ENCODE measurements around the gene GRK5. TPM values are rescaled to one million over a fixed set of nuclear protein-coding genes. Genes with fewer than 3 reads are reported as not detected.

GRK5 gene
- polyA plus RNA-seq, 1 experiment: 20.8 TPM

DNA sequence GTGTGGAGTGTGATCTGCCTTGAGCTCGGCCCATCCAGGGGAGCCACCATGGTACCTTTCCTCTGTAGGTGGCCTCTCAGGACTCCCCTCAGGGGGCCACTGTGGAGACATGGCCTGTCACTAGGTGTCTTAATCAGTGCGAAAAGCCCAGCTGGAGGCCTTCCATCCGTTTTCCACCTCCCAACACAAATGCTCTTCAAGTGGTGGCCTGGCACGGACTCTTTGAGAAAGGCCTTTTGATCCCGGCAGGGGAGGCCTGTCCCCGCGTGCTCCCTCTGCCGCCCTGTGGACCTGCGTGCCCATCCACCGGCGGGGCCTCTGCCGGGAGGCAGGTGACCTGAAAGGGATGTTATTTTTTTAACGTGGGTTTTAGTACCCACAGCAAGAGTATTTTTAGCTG, 185.6 kb downstream of the GRK5 start:
- H3K4me3 ChIP-seq (ENCODE audit: low read depth, low read length): no peak overlapping the region
- H3K36me3 ChIP-seq (ENCODE audit: control insufficient read depth, insufficient read depth, low read length): no peaks in the 10 kb centered on the region; the same call in none of the 2 replicates
- H3K27me3 ChIP-seq (ENCODE audit: control insufficient read depth, insufficient read depth, low read length): no peaks in the 10 kb centered on the region
- no peak for DNase-seq (ENCODE audit: low read depth)
- ChIA-PET CTCF (no interaction called here), POLR2A (no interaction called here)
- no peak for TF ChIP-seq CTCF (IDR thresholded peaks at IDR 0.05; ENCODE audit: insufficient read depth, low read depth, low read length)

DNA sequence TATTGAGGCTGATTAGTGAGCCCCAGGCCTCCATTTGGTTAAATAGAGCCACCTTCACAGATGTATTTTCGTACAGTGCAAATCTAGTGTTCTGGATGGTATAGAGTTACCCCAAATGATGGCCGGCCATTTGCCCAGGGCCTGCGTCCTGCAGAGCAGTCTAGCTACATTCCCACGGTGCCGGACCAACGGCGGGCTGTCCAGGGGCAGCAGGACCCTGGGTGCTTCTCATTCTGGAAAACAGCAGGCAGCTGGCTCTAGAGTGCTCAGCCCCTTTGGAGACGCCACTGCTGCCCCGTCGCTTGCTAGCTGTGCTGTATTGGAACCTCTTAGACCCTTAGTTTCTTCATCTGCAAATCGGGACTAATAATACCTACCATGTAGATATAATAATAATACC, 186.1 kb downstream of the GRK5 start:
- Histone ChIP-seq H3K27me3 (ENCODE audit: control insufficient read depth, insufficient read depth, low read length) (no peaks in the 10 kb centered on the region), H3K36me3 (ENCODE audit: control insufficient read depth, insufficient read depth, low read length) (no peaks in the 10 kb centered on the region; the same call in none of the 2 replicates), H3K4me3 (ENCODE audit: low read depth, low read length) (no peak overlapping the region)
- CTCF ChIA-PET: no interaction called here
- POLR2A ChIA-PET: no interaction called here
- DNase-seq (ENCODE audit: low read depth): no peak
- no peak for TF ChIP-seq CTCF (IDR thresholded peaks at IDR 0.05; ENCODE audit: insufficient read depth, low read depth, low read length)

DNA sequence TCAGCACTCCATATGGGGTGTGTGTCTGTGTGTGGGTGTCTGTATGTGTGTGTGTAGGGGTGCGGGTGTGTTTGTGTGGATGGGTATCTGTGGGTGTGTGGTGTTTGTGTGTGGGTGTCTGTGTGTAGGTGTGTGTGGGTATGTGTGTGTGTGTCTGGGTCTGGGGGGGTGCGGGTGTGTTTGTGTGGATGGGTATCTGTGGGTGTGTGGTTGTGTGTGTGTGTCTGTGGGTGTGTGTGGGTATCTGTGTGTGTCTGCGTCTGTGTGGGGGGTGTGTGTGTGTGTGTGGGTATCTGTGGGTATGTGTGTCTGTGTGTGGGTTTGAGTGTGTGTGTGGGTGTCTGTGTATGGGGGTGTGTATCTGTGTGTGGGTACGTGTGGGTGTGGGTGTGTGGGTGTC, 186.5 kb downstream of the GRK5 start:
- POLR2A ChIA-PET: no interaction called here
- CTCF ChIA-PET: no interaction called here
- no peaks in the 10 kb centered on the region for H3K27me3 ChIP-seq (ENCODE audit: control insufficient read depth, insufficient read depth, low read length)

DNA sequence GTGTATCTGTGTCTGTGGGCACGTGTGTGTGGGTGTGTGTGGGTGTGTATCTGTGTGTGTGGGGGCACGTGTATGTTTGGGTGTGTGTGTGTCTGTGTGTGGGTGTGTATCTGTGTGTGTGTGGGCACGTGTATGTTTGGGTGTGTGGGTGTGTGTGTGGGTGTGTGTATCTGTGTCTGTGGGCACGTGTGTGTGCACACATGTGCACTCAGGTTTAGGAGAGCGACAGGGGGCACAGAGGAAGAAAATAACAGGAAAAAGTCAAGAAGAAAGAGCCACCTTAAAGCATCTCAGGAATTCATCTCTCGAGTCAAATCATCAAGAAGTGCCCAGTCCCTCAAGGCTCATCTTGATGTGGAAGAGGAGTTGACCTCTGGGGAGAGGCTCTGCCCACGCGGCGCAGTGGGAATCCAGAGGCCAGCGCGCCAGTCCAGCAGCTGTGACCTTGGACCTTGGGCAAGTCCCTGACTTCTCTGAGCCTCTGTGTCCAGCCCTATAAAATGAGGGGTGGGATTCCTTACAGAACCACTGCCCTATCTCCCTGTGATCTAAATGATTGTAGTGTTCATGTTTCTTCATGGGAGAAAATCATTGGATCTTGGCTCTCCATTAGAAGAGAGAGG, 187.4 kb downstream of the GRK5 start:
- TF ChIP-seq CTCF (IDR thresholded peaks at IDR 0.05; ENCODE audit: insufficient read depth, low read depth, low read length): no peak

More for the DNA sequence above, 186.5 kb downstream of the GRK5 start:
- no peak overlapping the region for H3K4me3 ChIP-seq (ENCODE audit: low read depth, low read length)
- H3K36me3 ChIP-seq (ENCODE audit: control insufficient read depth, insufficient read depth, low read length): no peaks in the 10 kb centered on the region; the same call in none of the 2 replicates
- DNase-seq (ENCODE audit: low read depth): no peak
- TF ChIP-seq CTCF (IDR thresholded peaks at IDR 0.05; ENCODE audit: insufficient read depth, low read depth, low read length): no peak

GRCh38 chr10:119395280-119396007, 188.1 kb downstream of the GRK5 start:
- ChIA-PET CTCF (interaction anchor here (1.3 to 1.5 kb wide), 2 partner anchors 23 to 50 kb away, joined by 3 to 8 read pairs; no protein-coding TSS in a partner anchor), POLR2A (no interaction called here)
- H3K27me3 ChIP-seq (ENCODE audit: control insufficient read depth, insufficient read depth, low read length): no peaks in the 10 kb centered on the region
- no peak for TF ChIP-seq CTCF (IDR thresholded peaks at IDR 0.05; ENCODE audit: insufficient read depth, low read depth, low read length)
- H3K4me3 ChIP-seq (ENCODE audit: low read depth, low read length): no peak overlapping the region
- no peak for DNase-seq (ENCODE audit: low read depth)
- peaks cover 2% of the 10 kb centered on the region for H3K36me3 ChIP-seq (ENCODE audit: control insufficient read depth, insufficient read depth, low read length)

More for the DNA sequence above, 187.4 kb downstream of the GRK5 start:
- H3K4me3 ChIP-seq (ENCODE audit: low read depth, low read length): no peak overlapping the region
- no peak for DNase-seq (ENCODE audit: low read depth)
- H3K36me3 ChIP-seq (ENCODE audit: control insufficient read depth, insufficient read depth, low read length): peaks cover under 1% of the 10 kb centered on the region
- CTCF ChIA-PET: interaction anchor here (1.3 kb wide), 1 partner anchor 50 kb away, joined by 8 read pairs; no protein-coding TSS in a partner anchor
- H3K27me3 ChIP-seq (ENCODE audit: control insufficient read depth, insufficient read depth, low read length): no peaks in the 10 kb centered on the region
- POLR2A ChIA-PET: no interaction called here

Data from BJ (cell line).